DMS53 treated with DMSO at 0.1 percent for 48 hours (cell line): ENCODE results near the gene ZC3H18.

Experiments
- DNase-seq: peaks from one replicate; lab custom pipeline; 2025; ENCODE audit not compliant: unreplicated experiment; lab: John Stamatoyannopoulos, UW

The ZC3H18 gene

GRCh38 chr16:88532434-88533241 is 37.6 kb upstream of the ZC3H18 start:
- DNase-seq: no peak

GRCh38 chr16:88533381-88533917 is 36.8 kb upstream of the ZC3H18 start:
- no peak for DNase-seq

GRCh38 chr16:88533932-88534637 is 36.1 kb upstream of the ZC3H18 start:
- peak; percentile 7 for DNase-seq

GRCh38 chr16:88534638-88535190 is 35.5 kb upstream of the ZC3H18 start:
- no peak for DNase-seq

- no peak for DNase-seq
Measured at GRCh38 chr16:88535191-88535856, 34.9 kb upstream of the ZC3H18 start.

- DNase-seq: no peak
Measured at GRCh38 chr16:88535857-88536222, 34.4 kb upstream of the ZC3H18 start.

GRCh38 chr16:88536510-88536909 is 33.7 kb upstream of the ZC3H18 start:
- no peak for DNase-seq

- DNase-seq: no peak
Measured at GRCh38 chr16:88536971-88537751, 33.0 kb upstream of the ZC3H18 start.

- DNase-seq: no peak
Measured at GRCh38 chr16:88537859-88538258, 32.3 kb upstream of the ZC3H18 start.

- DNase-seq: no peak
Measured at GRCh38 chr16:88538366-88539060, 31.7 kb upstream of the ZC3H18 start.

GRCh38 chr16:88539261-88539651 is 30.9 kb upstream of the ZC3H18 start:
- DNase-seq: no peak

- no peak for DNase-seq
Measured at GRCh38 chr16:88539652-88540345, 30.4 kb upstream of the ZC3H18 start.

- DNase-seq: no peak
Measured at GRCh38 chr16:88540346-88540977, 29.7 kb upstream of the ZC3H18 start.

- no peak for DNase-seq
Measured at GRCh38 chr16:88541831-88542616, 28.2 kb upstream of the ZC3H18 start.

- no peak for DNase-seq
Measured at GRCh38 chr16:88543230-88543813, 26.9 kb upstream of the ZC3H18 start.

GRCh38 chr16:88545781-88546180 is 24.4 kb upstream of the ZC3H18 start:
- no peak for DNase-seq

GRCh38 chr16:88548131-88548874 is 21.9 kb upstream of the ZC3H18 start:
- no peak for DNase-seq
